ENCODE data around the gene PLCXD1.
A peak's percentile ranks its signal among the peaks of the same experiment; 100 is the strongest.
"Not testable (repeated sequence)": the region's sequence is repeated elsewhere in the genome, so short reads cannot be mapped to it uniquely, and the experiment has no call there.

Gene PLCXD1, protein sequence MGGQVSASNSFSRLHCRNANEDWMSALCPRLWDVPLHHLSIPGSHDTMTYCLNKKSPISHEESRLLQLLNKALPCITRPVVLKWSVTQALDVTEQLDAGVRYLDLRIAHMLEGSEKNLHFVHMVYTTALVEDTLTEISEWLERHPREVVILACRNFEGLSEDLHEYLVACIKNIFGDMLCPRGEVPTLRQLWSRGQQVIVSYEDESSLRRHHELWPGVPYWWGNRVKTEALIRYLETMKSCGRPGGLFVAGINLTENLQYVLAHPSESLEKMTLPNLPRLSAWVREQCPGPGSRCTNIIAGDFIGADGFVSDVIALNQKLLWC

DNA sequence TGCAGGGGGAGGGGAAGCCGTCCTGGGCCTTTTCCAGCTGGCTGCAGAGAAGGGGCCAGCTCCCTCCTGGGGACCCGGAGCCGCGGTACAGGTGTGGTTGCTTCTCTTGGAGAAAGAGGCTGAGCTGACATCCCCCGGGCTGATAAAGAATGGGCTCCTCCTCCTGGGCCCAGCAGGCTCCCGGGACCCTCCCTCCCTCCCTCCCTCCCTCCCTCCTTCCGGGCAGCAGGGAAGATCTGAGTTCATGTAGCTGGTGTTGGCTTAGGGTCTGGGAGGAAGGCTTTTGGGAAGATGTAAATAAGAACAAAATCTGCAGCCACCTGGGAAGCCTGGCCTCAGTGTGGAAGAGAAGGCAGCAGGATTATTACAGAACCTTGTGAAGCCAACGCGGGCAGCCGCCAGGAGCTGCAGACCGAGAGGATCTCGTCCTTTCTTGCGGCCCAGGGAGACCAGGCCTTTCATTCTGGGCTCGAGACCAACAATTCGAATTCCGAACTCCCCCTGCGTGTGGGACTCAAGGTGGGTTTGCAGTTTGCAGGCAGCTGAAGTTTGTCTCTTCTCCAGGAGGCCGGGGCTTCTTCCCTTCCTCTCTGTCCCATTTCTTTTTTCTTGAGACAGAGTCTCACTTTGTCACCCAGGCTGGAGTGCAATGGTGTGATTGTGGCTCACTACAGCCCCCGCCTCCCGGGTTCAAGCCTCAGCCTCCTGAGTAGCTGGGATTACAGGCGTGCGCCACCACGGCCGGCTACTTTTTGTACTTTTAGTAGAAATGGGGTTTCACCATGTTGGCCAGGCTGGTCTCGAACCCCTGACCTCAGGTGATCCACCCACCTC, at the start of gene PLCXD1:
Gene PLCXD1 (plus strand): TSS at position 216 of the 834 bp plus-strand sequence. CDS start 2,807 bp downstream, outside the sequence.
- Histone ChIP-seq H3K36me3 (ENCODE audit: insufficient read depth, low read length) (peaks cover 22% of the 10 kb centered on the region), H3K27ac (ENCODE audit: low read length) (no peak within 1 kb of the TSS), H3K27me3 (ENCODE audit: insufficient read depth, low read length, poor library complexity) (no peaks in the 10 kb centered on the region), H3K4me2 (ENCODE audit: insufficient read depth, low read length) (no peak within 1 kb of the TSS), H3K9ac (ENCODE audit: low read depth, low read length) (no peak within 1 kb of the TSS), H3K9me3 (ENCODE audit: insufficient read depth, low read length, severe bottlenecking) (no peaks in the 10 kb centered on the region), H3K79me2 (ENCODE audit: insufficient read depth, low read length) (peaks cover 17% of the 10 kb centered on the region; the same call in 1 of the 2 replicates), H4K20me1 (ENCODE audit: insufficient read depth, low read length) (0 out of 2 replicates have a peak, but pooled peaks cover 5% of the 10 kb centered on the region), H3K4me3 (ENCODE audit: low read depth in 1 of 2, low read length in 2 of 2) (no peak within 1 kb of the TSS), H3K4me1 (ENCODE audit: insufficient read depth, low read length) (peaks cover 28% of the 10 kb centered on the region), H2AFZ (ENCODE audit: low read depth, low read length) (peak within 1 kb of the TSS; percentile 60; the same call in 1 of the 2 replicates)
- TF ChIP-seq, protein P1, sequence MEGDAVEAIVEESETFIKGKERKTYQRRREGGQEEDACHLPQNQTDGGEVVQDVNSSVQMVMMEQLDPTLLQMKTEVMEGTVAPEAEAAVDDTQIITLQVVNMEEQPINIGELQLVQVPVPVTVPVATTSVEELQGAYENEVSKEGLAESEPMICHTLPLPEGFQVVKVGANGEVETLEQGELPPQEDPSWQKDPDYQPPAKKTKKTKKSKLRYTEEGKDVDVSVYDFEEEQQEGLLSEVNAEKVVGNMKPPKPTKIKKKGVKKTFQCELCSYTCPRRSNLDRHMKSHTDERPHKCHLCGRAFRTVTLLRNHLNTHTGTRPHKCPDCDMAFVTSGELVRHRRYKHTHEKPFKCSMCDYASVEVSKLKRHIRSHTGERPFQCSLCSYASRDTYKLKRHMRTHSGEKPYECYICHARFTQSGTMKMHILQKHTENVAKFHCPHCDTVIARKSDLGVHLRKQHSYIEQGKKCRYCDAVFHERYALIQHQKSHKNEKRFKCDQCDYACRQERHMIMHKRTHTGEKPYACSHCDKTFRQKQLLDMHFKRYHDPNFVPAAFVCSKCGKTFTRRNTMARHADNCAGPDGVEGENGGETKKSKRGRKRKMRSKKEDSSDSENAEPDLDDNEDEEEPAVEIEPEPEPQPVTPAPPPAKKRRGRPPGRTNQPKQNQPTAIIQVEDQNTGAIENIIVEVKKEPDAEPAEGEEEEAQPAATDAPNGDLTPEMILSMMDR (IDR thresholded peaks at IDR 0.05; ENCODE audit: borderline replicate concordance, extremely low read depth, low read length, poor library complexity, severe bottlenecking) = no peak
- TF ChIP-seq EZH2 (IDR thresholded peaks at IDR 0.05; ENCODE audit: borderline replicate concordance, low read depth, low read length, severe bottlenecking) = no peak
- ATAC-seq (ENCODE audit: insufficient read depth, low read depth) (no peak), DNase-seq (peak; percentile 31)

DNA sequence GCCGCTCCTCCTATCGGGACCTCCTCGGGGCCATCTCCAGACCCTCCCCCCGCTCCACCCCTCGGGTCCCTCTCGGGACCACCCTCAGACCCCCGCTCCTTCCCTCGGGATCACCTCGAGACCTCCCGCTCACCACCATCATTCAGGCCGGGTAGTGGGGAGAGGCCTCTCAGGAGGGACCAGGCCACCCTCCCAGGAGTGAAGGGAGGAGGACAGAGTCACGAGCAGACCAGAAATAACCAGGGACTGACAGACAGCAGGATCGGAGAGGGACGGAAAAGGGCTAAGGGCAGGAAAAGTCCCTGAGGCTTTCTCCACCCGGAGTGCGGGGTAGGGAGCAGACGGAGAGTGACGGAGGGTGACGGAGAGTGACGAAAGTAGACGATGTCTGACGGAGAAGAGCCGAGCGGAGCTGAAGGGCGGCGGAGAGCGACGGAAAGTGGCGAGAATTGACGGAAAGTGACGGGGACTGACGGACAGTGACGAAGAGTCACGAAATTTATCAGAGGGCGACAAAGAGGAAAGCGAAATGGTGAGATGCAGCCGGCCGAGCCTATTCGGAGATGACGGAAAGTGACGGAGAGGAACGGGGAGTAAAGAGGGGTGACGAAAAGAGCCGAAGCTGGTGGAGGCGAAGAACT, 49.4 kb upstream of the PLCXD1 start:
- H3K4me2 ChIP-seq (ENCODE audit: insufficient read depth, low read length); H4K20me1 ChIP-seq (ENCODE audit: insufficient read depth, low read length); H3K79me2 ChIP-seq (ENCODE audit: insufficient read depth, low read length); H3K9ac ChIP-seq (ENCODE audit: low read depth, low read length); H3K27me3 ChIP-seq (ENCODE audit: insufficient read depth, low read length, poor library complexity); H3K4me3 ChIP-seq (ENCODE audit: low read depth in 1 of 2, low read length in 2 of 2); DNase-seq; H2AFZ ChIP-seq (ENCODE audit: low read depth, low read length); H3K27ac ChIP-seq (ENCODE audit: low read length); H3K4me1 ChIP-seq (ENCODE audit: insufficient read depth, low read length); H3K9me3 ChIP-seq (ENCODE audit: insufficient read depth, low read length, severe bottlenecking); H3K36me3 ChIP-seq (ENCODE audit: insufficient read depth, low read length): not testable (repeated sequence)
- ATAC-seq (ENCODE audit: insufficient read depth, low read depth) = peak; percentile 97

DNA sequence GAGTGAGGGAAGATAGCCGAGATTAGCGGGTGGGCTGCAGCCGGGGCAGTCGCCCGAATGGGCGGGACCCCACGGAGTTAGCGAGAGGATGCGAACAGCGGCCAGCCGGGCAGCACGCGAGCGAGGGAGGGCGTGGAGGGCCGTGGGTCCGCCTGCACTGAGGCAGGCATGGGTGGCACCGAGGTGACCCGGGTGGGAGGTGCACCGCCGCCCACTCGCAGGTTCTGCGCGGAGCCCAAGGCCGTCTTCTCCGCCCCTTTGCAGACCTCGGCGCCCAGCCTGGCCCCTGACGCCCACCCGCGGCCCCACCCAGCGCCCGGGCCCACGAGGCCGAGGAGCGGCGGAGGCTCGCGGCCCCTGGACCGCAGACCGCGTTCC, 48.9 kb upstream of the PLCXD1 start:
- ATAC-seq (ENCODE audit: insufficient read depth, low read depth) = peak; percentile 20; the same call in 1 of the 3 replicates

DNA sequence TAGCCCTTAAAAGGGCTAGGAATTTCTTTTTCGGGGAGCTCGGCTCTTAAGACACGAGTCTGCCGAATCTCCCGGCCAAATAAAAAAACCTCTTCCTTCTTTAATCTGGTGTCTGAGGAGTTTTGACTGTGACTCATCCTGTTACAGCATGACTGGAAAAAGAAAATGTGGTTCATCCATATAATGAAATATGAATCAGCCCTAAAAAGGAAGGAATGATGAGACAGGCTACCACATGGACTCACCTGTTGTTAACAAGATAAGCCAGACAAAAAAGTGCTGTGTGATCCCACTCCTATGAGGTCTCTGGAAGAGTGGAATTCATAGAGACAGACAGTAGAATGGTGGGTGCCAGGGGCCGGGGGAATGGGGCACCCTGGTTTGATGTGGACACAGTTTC, 45.0 kb upstream of the PLCXD1 start:
- not testable (repeated sequence) for H3K79me2 ChIP-seq (ENCODE audit: insufficient read depth, low read length); H3K4me2 ChIP-seq (ENCODE audit: insufficient read depth, low read length); H4K20me1 ChIP-seq (ENCODE audit: insufficient read depth, low read length); H2AFZ ChIP-seq (ENCODE audit: low read depth, low read length); H3K4me1 ChIP-seq (ENCODE audit: insufficient read depth, low read length); DNase-seq; H3K9ac ChIP-seq (ENCODE audit: low read depth, low read length); H3K27ac ChIP-seq (ENCODE audit: low read length); H3K4me3 ChIP-seq (ENCODE audit: low read depth in 1 of 2, low read length in 2 of 2); ATAC-seq (ENCODE audit: insufficient read depth, low read depth); H3K9me3 ChIP-seq (ENCODE audit: insufficient read depth, low read length, severe bottlenecking); H3K27me3 ChIP-seq (ENCODE audit: insufficient read depth, low read length, poor library complexity); H3K36me3 ChIP-seq (ENCODE audit: insufficient read depth, low read length)

More for the DNA sequence above, 48.9 kb upstream of the PLCXD1 start:
- not testable (repeated sequence) for H3K36me3 ChIP-seq (ENCODE audit: insufficient read depth, low read length); H3K27ac ChIP-seq (ENCODE audit: low read length); H3K79me2 ChIP-seq (ENCODE audit: insufficient read depth, low read length); H3K4me2 ChIP-seq (ENCODE audit: insufficient read depth, low read length); H3K4me3 ChIP-seq (ENCODE audit: low read depth in 1 of 2, low read length in 2 of 2); H3K9ac ChIP-seq (ENCODE audit: low read depth, low read length); H3K27me3 ChIP-seq (ENCODE audit: insufficient read depth, low read length, poor library complexity); H3K9me3 ChIP-seq (ENCODE audit: insufficient read depth, low read length, severe bottlenecking); DNase-seq; H3K4me1 ChIP-seq (ENCODE audit: insufficient read depth, low read length); H4K20me1 ChIP-seq (ENCODE audit: insufficient read depth, low read length); H2AFZ ChIP-seq (ENCODE audit: low read depth, low read length)

Data from DND-41 (cell line).